Measurements from ENCODE around the gene CDK6.
"Not testable (repeated sequence)": the region's sequence is repeated elsewhere in the genome, so short reads cannot be mapped to it uniquely, and the experiment has no call there.

Gene CDK6

DNA sequence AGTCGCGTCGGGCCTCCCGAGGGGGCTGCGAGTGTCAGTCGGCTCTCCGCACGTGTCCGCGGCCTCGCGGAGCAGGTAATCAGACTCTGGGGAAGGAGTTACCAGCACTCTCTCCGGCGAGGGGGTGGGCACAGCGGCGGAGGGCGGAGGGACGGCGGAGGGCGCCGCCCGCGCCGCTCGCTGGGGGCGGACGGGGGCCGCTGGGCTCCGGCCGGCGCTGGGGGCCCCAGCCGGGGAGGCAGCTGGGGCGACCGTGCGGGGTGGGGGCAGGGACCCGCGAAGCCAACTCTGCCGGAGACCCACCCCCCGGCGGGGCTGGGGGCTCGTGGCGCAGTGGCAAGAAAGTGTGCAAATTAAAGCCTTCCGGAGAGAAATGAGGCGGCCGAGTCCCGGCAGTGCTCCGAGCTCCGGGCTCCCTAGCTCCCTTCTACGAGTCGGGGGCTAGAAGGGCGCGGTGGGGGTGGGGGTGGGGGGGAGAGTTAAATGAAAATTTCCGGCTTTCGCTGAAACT is at the start of gene CDK6:
TSS of gene CDK6 (minus strand) at position 85 of the 511 bp plus-strand sequence. CDS start 3,250 bp downstream, outside the sequence.
- DNase-seq, result peak; percentile 35

DNA sequence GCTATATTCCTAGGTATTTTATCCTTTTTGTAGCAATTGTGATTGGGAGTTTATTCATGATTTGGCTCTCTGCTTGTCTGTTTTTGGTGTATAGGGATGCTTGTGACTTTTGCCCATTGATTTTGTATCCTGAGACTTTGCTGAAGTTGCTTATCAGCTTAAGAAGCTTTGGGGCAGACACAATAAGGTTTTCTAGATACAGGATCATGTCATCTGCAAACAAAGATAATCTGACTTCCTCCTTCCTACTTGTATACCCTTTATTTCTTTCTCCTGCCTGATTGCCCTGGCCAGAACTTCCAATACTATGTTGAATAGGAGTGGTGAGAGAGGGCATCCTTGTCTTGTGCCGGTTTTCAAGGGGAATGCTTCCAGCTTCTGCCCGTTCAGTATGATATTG is 49.7 kb upstream of the CDK6 start:
- DNase-seq, result not testable (repeated sequence)

DNA sequence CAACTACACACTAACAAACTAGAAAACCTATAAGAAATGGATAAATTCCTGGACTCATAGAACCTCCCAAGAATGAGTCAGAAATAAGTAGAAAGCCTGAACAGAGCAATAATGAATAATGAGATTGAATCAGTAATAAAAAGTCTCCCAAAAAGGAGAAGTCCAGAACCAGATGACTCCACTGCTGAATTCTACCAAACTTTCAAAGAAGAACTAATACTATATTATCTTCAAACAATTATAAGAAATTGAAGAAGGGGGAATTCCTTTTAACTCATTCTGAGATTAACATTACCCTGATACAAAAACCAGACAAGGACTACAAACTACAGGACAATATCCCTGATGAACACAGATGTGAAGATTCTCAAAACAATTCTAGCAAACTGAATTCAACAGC is 47.8 kb upstream of the CDK6 start:
- DNase-seq, result no peak

DNA sequence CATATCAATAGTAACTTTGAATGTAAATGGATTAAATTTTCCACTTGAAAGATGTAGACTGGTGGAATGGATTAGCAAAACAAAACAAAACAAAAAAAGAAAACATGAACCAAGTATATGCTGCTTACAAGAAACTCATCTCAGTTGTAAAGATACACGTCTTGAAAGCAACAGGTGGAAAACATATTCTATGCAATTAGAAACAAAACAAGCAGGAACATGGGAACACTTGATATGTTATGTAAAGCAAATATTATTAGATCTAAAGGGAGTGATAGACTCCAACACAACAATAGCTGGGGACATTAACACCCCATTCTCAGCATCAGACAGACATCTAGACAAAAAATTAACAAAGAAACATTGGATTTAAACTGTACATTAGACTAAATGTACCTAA is 46.4 kb upstream of the CDK6 start:
- DNase-seq, result no peak

DNA sequence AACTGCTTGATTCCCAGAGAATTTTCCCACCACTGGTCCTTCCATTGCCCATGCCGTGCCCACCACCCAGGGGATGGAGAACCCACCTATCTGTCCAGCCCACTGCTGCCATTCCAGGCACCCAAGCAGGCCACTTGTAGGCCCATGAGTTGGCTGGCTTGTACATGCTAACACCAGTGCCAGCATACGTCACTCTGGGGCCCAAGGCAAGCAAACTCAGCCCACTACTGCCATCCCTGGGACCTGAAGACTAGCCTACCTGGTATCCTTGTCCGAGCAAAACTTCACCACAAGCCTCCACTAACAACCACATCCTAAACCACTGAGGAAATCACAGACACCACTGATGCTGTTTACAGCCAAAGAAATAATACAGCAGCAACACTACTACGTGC is 44.7 kb upstream of the CDK6 start:
- no peak for DNase-seq

DNA sequence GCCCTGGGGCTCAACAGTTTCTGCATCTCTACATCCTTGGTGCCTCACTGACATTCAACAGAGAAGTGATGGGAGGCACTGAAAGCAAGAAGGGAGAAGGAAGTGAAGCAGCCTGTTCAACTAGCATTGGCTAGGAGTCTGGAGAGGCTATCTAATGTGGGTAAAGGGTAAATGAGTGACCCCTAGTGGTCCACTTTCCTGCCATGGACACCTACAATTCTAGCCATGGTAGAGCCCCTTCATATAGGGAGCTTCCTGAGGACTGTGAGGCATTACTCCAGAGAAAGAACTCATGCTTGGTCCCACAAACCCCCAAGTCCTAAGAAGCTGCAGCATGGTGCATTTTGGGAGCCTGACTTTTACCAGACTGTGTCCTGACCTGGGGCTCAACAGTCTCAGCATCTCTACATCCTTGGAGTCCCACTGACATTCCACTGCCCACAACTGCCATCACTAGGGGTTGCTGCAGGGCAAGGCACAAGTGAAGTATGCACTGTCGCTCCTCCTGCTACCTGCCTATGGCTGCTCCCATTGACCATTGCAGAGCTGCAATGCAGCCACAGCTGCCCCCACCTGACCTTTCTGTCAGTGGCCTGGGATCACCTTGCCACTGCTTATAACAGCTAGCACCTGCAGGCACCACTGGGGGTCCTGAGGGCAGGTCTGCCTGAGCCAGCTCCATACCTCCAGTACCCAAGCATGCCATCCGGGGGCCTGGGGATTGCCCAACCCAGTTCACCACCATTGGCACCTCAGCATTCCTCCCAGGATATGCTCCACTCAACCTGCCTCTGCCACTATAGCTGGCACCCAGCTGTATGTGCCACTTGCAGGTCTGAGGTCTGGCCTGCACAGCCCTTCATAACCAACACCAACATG is 44.1 kb upstream of the CDK6 start:
- no peak for DNase-seq

DNA sequence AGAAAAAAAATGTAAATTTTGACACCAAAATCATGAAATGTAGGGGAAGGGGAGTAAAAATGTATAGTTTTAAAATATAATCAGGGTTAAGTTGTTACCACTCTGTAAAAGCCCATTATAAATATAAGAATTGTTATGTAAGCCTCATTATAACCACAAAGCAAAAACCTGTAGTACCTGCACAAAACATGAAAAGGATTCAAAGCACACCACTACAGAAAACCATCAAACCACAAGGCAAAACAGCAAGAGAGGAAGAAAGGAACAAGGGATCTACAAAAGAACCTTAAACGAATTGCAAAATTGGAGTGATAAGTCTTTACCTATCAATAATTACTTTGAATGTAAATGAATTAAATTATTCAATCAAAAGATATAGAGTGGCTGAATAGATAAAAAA is 41.0 kb upstream of the CDK6 start:
- no peak for DNase-seq

DNA sequence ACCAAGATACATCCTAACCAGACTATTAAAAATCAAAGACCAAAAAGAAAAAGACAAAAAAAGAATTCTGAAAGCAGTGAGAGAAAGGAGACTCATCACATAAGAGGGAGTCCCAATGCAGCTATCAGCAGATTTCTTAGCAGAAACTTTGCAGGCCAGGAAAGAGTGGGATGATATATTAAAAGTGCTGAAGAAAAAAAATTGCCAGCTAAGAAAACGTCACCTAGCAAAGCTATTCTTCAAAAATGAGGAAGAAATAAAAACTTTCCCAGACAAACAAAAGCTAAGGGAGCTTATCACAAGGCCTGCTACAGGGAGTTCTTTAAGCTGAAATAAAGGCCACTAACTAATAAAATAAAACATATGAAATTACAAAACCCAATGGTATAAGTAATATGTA is 40.5 kb upstream of the CDK6 start:
- no peak for DNase-seq

DNA sequence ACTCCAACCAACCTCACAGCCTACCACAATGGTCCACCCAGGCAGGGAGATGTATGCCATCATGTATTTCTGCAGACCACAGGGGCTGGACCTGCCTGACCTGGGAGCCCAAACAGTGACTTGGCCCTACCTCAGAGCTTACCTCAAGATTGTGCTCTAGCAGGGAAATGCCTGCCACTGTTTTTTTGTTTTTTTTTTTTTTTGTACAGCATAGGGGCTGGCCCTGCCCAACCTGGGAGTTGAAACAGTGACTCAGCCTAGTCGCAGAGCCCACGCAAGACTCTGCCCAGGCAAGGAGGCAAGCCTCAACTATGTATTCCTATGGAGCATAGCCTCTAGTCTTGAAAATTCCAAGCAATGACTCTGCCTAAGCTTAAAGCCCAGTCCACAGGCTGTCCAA is 39.3 kb upstream of the CDK6 start:
- DNase-seq, result no peak

DNA sequence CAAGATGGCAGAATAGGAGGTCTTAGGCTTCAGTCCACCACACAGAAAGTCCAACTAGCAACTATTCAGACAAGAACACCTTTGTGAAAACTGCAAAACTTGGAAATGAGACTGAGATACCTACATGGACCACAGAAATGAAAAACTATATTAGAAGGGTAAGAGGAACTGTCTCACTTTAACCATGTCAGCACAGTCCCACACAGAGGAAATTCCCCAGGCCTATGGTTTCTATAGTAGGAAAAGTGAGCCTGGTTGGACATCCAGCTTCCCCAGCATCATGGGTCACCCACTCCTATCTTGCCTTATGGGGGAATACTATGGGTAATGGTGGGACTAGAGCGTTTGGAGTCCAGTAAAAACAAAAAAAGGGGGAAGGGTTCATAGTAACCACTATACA is 38.8 kb upstream of the CDK6 start:
- no peak for DNase-seq

DNA sequence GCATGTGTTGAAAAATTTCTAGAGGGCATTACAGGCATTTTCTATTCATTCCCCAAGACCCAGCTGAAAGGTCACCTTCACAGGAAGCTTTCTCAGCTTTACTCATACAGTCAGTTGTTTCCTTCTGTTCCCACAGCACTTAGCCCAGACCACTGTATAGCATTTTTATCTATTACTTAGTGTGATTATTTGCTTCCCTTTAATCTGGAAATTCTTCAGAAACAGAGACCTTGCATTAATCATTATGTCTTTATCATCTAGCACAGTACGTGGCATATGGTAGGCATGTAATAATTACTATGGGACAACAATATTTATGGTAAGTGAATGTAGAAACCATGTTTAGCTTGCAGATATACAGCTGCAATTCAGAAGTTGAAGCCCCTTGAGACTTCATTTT is 38.2 kb upstream of the CDK6 start:
- no peak for DNase-seq

DNA sequence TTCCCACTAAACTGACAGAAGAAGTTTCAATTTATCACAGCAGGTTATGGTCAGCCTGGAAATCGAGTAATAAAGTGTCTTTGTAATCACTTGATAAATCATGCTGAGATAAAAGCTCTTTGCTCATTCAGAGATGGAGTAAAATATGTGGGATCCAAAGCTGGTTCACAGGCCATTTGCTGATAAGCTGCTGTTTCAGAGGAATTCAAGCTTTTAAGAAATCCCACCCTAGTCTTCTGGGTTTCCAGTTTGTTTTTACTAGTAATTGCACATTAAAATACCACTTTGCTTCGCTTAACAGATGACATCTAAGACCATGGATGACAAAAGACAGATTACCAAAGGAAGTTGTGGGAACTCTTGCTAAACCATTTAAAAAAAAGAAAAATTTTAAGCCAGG is 37.4 kb upstream of the CDK6 start:
- no peak for DNase-seq

DNA sequence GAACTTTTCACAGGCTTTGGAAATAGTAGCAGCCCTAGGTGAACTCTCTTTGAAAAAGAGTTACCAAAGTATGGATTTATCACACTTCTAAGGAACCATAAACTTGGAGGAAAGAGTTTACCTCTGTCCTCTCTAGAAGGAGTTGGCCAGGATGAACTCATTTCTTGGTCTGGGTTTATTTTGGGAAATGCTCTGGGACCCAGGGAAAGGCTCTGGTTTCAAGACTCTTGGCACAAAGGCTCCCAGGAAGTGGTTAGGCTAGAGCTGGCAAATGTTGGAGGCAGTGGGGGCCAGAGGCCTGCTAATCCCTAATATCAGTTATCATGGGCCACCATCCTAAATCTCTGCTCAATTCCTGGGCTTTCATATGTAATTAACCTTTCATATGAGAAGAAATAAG is 36.3 kb upstream of the CDK6 start:
- DNase-seq, result no peak

DNA sequence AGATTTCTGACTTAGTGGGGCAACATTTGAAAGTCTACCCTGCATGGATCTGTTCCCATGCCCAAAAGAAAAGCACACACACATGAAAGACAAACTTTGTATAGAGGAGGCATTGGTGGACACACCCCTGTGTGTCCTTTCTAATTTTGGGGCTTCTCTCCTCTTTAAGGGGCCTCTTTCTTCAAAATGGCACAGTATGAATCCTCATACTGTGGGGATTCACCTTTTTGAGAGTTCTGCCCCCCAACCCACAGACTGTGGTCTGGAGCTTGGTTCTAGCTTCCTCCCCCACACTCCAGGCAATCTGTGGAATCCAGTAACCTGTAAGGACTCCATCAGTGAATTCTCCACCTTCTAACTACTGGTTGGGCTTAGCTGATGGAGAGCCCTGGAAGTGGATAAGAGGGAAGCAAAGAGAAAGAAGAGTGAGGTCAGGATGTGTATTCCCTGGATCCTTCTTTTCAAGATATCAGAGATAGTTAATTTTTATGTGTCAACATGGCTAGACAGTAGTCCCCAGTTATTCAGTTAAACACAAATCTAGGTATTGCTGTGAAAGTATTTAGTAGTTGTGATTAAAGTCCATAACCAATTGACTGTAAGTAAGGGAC is 32.4 kb upstream of the CDK6 start:
- DNase-seq, result no peak

DNA sequence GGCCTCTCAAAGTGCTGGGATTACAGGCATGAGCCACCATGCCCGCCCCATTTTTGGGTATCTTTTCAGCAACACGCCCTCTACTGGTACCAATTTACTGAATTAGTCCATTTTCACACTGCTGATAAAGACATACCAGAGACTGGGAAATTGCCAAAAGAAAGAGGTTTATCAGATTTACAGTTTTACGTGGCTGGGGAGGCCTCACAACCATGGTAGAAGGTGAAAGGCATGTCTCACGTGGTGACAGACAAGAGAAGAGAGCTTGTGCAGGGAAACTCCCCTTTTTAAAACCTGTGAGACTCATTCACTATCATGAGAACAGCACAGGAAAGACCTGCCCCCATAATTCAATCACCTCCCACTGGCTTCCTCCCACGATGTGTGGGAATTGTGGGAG is 27.8 kb upstream of the CDK6 start:
- not testable (repeated sequence) for DNase-seq

DNA sequence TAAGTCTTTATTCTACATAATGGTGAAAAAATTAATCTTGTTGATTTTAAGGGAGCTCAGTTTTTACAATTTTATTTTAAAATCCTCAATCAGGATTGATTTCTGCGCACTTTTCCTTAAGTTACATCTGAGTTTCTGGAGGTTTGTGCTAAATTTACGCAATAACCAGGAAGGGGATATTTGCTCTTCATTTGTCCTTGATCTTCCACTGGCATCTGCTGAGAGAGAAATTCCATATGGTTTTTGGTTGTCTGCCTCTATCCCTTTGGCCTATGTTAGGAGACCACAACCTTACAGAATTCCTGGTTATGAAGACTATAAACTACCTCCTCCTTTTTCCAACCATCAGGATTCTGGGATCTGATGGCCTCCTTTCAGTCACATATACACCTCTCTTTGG is 20.1 kb upstream of the CDK6 start:
- DNase-seq, result no peak

DNA sequence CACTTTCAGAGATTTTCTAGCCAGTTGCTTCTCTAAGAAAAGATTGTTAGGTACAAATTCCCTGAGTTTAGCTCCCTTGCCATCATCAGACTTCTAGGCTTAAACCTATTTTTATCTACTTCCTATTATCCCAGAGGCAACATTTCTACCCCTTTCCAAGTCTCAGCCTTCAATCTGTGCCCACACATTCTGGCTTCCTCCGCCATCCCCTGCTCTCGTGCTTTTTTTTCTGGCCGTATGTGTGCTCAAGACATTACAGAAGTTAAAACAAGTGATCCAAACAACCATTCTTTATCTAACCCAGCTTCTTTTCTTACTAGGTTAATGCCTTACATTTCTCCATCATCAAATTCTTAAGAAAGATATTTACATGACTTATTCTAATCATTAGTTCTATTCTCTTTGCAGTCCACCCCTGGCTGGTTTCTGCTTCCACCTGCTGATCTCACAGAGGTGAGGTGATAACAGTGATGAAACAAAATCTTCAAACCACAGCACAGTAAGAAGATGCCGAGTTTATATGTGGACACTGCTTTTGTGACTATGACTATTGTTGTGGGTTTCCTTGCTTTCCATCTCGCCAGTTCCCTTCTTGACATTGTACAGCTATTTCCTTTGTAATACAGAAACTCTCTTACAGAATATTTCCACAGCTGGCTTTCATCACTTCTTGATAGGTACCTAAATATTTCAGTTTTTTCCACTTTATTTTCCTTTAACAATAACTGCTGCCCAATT is 18.3 kb upstream of the CDK6 start:
- DNase-seq, result no peak

DNA sequence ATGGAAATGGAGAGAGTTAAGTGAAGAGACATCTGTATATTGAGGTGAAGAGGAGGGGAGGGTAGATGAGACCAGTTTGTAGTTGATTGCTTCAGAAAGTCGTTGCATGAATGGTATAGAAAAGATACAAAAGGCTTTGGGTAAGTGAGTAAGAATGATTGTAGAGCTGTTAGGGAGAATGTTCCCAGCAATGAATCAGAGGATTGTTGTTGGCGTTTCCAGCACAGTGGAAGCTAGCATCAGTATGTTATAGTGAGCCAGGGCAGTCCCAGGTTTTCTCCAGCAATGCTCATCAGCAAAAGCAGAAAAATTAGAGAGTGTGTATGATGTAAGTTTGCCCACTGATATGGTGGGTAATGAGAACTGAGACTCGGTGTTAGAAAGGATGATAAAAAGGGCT is 15.4 kb upstream of the CDK6 start:
- no peak for DNase-seq

DNA sequence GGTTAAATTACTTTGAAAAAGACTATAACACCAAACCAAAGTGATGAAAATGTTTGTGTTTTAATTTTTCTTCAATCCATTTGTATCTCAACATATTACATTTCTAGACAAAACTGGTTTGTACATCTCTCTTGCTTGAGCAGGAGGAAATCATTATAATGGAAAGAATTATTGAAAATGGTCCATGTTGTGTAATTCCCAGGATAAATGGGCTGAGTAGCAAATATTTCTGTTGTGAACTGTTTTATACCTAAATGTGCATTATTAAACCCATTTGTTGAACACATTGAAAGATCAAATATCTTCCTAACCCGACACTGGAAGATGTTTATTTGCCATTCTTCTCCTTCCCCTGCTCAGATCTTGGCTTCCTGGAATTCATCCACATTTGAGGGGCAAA is 14.1 kb upstream of the CDK6 start:
- no peak for DNase-seq

DNA sequence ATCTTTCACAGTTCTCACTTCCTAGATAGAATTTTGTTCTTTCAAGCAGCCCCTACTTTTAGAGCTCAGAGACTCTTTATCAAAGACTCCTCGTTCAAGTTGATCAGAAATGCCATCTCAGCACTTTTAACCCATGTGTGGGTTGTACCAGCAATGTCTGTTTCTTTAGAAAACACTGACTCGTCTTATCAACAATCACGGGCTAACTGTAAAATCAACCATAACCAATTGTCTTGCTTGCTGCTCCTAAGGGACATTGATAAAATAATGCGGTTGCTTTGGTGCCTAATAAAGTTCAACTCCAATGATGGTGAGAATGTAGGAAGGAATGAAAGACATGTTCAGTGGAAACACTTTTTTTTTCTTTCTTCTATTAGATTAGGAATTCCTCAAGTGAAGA is 12.9 kb upstream of the CDK6 start:
- DNase-seq, result no peak

DNA sequence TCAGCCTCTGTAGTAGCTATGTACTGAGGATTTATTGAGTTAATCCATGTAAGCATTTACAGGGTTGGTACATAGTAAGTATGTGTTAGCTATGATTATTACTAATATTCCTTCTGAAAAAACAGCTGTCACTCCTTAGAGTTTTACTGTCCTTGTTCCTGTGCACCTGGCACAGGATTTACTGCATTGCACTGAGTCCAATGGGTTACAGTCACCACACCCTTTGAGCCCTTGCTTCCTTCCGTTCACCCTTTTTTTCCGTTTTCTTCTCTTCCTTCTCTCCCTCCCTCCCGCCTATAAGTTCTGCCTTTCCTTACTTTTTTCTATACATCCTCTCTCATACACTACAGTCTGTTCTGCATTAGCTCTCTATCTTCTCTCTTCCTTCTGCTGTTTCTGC is 12.5 kb upstream of the CDK6 start:
- DNase-seq, result no peak

DNA sequence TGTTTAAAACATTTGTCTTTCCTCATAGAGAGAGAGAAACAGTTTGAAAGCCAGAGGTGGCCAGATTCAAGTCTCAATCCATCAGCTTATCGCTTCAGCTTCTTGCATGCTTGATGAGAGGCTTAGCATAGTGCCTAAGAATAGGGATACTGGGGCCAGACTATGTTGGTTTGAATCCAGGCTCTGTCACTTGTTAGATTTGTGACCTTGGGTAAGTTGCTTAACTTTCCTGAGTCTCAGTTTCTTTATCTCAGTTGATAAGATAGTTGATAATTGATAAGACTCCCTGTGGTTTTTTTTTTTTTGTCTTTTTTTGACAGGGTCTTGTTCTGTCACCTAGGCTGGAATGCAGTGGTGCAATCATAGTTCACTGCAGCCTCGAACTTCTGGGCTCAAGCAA is 12.1 kb upstream of the CDK6 start:
- DNase-seq, result no peak

DNA sequence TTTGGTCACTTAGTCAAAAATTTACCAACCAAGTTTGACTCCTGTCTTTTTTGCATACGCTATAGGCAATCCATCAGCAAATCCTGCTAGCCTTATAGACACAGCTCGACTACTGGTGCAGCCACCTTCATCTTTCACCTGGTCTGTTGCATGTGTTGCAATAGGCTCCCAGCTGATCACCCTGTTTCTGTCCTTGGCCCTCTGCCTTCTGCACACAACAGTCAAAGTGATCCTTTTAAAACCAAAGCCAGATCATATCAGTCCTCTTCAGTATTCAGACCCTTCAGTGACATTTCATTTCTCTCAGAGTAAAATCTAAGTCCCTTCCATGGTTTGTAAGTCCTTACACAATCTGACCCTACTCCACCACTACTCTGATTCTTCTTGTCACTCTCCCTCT is 10.9 kb upstream of the CDK6 start:
- DNase-seq, result no peak

DNA sequence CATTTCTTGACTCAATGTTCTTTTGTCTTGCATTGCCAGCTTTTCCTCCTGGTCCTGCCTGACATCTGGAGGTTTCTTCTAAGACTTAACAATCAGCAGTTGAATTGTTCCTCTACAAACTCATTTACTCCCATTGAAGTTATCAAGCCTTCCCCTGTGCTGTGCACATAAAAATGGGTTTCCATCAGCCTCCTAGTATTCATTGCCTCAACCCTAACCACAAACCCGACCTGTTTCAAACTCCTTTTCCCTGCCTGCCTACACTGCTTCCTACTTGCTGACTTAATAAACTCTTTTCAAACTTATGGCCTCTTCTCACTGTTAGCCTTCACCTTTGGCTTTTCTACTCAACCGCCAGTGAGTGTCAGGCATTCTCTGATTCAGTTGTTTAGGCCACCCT is 9.4 kb upstream of the CDK6 start:
- no peak for DNase-seq
